ENCODE measurements around the gene RBMX. TPM values are rescaled to one million over a fixed set of nuclear protein-coding genes. Genes with fewer than 3 reads are reported as not detected.
"Not testable (repeated sequence)": the region's sequence is repeated elsewhere in the genome, so short reads cannot be mapped to it uniquely, and the experiment has no call there.

The RBMX gene
- total RNA-seq, 6 experiments from 2014 or later = 28.7 to 62.6 (median 40.9) TPM

DNA sequence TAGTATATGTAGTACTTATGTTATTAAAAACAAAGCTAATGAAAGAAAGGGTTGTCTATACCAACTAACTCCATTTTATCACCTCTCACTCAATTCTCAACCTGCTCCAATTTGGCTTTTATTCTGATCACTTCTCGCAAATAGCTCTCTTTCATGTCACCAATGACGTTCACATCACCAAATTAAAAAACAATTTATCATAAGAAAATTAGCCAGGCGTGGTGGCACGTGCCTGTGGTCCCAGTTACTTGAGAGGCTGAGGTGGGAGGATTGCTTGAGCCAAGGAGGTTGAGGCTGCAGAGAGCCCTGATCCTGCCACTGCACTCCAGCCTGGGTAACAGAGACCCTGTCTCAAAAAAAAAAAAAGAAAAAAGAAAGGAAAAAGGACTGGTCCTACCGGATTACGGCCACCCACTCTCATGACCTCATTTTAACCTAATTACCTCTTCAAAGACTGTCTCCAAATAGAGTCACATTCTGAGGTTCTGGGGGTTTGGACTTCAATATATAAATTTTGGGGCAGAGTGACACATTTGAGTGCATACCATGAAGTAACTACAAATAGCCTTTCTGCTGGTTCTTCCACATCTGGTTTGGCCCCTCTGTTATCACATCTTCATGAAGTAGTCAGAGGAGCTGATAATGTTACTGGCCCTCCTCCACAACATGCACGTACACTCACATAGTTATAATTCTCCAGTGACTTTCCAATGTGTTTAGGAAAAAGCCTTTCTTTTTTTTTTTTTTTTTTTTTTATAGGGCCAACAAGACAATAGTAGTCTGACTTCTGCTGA lies 15.8 kb upstream of the RBMX start:
- DNase-seq (no peak), ATAC-seq (no peak)
- TF ChIP-seq POLR2A (IDR thresholded peaks at IDR 0.05) = no peak
- TF ChIP-seq, protein P1, sequence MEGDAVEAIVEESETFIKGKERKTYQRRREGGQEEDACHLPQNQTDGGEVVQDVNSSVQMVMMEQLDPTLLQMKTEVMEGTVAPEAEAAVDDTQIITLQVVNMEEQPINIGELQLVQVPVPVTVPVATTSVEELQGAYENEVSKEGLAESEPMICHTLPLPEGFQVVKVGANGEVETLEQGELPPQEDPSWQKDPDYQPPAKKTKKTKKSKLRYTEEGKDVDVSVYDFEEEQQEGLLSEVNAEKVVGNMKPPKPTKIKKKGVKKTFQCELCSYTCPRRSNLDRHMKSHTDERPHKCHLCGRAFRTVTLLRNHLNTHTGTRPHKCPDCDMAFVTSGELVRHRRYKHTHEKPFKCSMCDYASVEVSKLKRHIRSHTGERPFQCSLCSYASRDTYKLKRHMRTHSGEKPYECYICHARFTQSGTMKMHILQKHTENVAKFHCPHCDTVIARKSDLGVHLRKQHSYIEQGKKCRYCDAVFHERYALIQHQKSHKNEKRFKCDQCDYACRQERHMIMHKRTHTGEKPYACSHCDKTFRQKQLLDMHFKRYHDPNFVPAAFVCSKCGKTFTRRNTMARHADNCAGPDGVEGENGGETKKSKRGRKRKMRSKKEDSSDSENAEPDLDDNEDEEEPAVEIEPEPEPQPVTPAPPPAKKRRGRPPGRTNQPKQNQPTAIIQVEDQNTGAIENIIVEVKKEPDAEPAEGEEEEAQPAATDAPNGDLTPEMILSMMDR (IDR thresholded peaks at IDR 0.05) = no peak
- Histone ChIP-seq H3K4me3 (no peak overlapping the region), H3K27ac (no peak overlapping the region), H3K9me3 (no peaks in the 10 kb centered on the region), H3K36me3 (no peaks in the 10 kb centered on the region), H3K27me3 (no peaks in the 10 kb centered on the region), H3K4me1 (no peaks in the 10 kb centered on the region)
- WGBS (ENCODE audit: insufficient coverage, low coverage, low lambda C conversion rate, missing lambda C conversion rate) = 60% methylated on average over 7 of the region's 7 CpGs
- intact Hi-C loops (cut with DNase I) = no loop called here

DNA sequence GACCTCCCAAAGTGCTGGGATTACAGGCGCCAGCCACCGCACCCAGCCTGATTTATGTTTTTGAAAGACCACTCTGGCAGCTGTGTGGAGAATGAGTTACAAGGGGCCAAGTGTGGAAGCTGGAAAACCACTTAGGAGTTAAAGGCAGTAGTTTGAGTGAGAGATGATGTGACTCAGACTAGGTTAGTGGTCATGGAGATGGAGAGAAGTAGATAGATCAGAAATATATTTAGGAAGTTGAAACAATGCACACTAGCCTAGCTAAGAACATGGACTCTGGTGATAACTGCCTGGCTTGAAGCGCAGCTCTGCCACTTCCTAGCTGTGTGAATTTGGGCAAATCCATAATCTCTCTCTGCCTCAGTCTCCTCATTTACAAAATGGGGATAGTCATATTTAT lies 11.9 kb upstream of the RBMX start:
- no peaks in the 10 kb centered on the region for H3K4me1 ChIP-seq
- H3K4me3 ChIP-seq = no peak overlapping the region
- DNase-seq = no peak
- no peaks in the 10 kb centered on the region for H3K27me3 ChIP-seq
- intact Hi-C loops (cut with DNase I) = no loop called here
- no peaks in the 10 kb centered on the region for H3K36me3 ChIP-seq
- H3K27ac ChIP-seq = no peak overlapping the region
- ATAC-seq = no peak
- H3K9me3 ChIP-seq = no peaks in the 10 kb centered on the region
- TF ChIP-seq, protein P1 (IDR thresholded peaks at IDR 0.05) = no peak
- TF ChIP-seq POLR2A (IDR thresholded peaks at IDR 0.05) = no peak
- WGBS (ENCODE audit: insufficient coverage, low coverage, low lambda C conversion rate, missing lambda C conversion rate) = 76% methylated on average over 3 of the region's 3 CpGs

DNA sequence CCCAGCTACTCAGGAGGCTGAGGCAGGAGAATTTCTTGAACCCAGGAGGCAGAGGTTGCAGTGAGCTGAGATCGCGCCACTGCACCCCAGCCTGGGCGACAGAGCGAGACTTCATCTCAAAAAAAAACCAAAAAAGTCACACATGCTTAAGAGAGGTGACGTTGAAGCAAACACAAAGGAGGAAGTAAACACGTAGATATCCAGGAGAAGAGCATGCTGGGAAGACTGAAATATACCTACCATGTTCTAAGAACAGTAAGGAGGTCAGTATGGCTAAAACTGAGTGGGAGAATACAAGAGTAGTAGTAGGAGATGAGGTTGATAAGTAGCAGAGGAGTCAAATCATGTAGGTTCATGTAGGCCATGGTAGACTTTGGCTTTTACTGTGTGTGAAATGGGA lies 10.1 kb upstream of the RBMX start:
- H3K27me3 ChIP-seq; DNase-seq; ATAC-seq; H3K36me3 ChIP-seq; H3K4me1 ChIP-seq; H3K9me3 ChIP-seq; intact Hi-C loops (cut with DNase I); H3K4me3 ChIP-seq; H3K27ac ChIP-seq: not testable (repeated sequence)
- 78% methylated on average over 6 of the region's 6 CpGs for WGBS (ENCODE audit: insufficient coverage, low coverage, low lambda C conversion rate, missing lambda C conversion rate)

DNA sequence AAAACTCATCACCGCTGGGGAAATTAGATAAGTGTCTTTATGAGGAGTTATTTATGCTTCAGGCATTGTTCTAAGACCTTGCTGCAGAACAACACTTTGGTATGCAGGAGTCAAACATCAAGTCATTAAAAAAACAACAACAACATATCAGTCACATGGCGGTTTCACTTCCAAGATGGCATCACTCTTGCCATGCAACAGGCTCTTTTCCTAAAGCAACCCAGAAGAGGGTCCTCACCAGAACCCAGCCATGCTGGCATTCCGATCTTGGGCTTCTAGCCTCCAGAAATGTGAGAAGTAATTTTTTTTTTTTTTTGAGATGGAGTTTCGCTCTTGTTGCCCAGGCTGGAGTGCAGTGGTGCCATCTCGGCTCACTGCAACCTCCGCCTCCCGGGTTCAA lies 8.7 kb upstream of the RBMX start:
- Histone ChIP-seq H3K4me1 (no peaks in the 10 kb centered on the region), H3K27ac (no peak overlapping the region), H3K36me3 (no peaks in the 10 kb centered on the region), H3K4me3 (no peak overlapping the region), H3K27me3 (no peaks in the 10 kb centered on the region), H3K9me3 (no peaks in the 10 kb centered on the region)
- TF ChIP-seq, protein P1 (IDR thresholded peaks at IDR 0.05) = no peak
- no peak for TF ChIP-seq POLR2A (IDR thresholded peaks at IDR 0.05)
- WGBS (ENCODE audit: insufficient coverage, low coverage, low lambda C conversion rate, missing lambda C conversion rate) = 72% methylated on average over 5 of the region's 7 CpGs
- intact Hi-C loops (cut with DNase I) = no loop called here
- no peak for ATAC-seq
- no peak for DNase-seq

DNA sequence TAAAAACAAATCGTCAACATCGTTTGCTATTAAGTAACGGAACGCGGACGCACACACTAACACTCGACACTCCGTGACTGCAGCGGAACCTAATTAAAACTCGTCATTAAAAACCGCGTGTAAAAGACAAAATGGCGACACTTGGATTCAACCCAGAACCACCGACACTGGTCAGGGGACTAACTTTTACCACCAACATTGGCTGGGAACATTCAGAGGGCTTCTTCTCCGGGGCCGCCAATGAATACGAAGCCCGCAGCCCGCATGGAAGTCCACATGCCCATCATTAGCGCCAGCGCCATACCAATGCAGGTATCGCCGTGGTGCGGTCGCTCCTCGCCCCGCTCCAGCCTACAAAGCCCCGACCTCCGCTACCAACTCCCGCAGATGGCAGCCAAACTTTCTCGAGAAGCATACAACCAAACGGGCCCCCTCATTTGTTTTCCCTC lies 498 bp downstream of the RBMX start:
- 37% methylated on average over 20 of the region's 32 CpGs for WGBS (ENCODE audit: insufficient coverage, low coverage, low lambda C conversion rate, missing lambda C conversion rate)
- Histone ChIP-seq H3K27me3 (no peaks in the 10 kb centered on the region), H3K27ac (peak overlapping the region; percentile 80 to 87 (median 82)), H3K36me3 (peaks cover 0 to 30% (median 11%) of the 10 kb centered on the region in 4 donors), H3K4me1 (no peaks in the 10 kb centered on the region), H3K9me3 (no peaks in the 10 kb centered on the region), H3K4me3 (peak overlapping the region; percentile 58 to 67 (median 62))
- ATAC-seq (peak; percentile 38 to 63 (median 49)), DNase-seq (peak; percentile 28 to 56 (median 48))
- no peak for TF ChIP-seq POLR2A (IDR thresholded peaks at IDR 0.05)
- TF ChIP-seq, protein P1 (IDR thresholded peaks at IDR 0.05) = no peak
- intact Hi-C loops (cut with DNase I) = no loop called here
